ENCODE measurements around the gene C1orf226. TPM values are rescaled to one million over a fixed set of nuclear protein-coding genes. Genes with fewer than 3 reads are reported as not detected.
A peak's percentile ranks its signal among the peaks of the same experiment; 100 is the strongest.

The C1orf226 gene
- total and polyA plus RNA-seq, 9 of the 15 experiments (the other 6 are each of a cell fraction or from before 2014, with no cell fraction given): 0.10 to 1.4 (median 0.47) TPM

DNA sequence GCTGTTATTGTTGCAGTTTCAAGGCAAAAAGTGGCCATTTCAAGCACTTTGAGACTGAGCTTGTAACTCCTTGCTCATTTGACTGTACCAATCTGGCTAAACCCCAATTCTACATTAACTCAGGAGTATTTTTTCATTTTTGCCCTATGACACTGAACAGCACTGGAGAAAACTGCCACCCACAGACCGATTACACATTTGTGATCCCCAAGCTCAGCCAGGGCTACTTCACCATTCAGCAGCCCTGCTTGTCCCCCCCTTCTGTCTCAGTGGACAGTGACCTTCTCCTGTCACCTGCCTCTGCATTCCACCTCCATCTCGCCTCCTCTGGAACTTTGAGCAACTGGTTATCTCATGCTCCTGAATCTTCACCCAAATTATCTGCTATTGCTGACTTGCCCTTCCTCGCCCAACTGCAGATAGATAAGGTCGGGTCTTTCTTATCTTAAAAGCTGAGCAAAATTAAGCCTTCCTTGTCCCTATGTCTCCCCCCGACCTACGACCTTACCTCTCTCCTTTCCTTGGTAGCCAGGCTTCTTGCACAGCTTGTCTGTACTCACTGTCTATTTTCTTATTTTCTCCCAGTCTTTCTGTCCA lies 30.2 kb upstream of the C1orf226 start (continued):
- TF ChIP-seq, protein P1, sequence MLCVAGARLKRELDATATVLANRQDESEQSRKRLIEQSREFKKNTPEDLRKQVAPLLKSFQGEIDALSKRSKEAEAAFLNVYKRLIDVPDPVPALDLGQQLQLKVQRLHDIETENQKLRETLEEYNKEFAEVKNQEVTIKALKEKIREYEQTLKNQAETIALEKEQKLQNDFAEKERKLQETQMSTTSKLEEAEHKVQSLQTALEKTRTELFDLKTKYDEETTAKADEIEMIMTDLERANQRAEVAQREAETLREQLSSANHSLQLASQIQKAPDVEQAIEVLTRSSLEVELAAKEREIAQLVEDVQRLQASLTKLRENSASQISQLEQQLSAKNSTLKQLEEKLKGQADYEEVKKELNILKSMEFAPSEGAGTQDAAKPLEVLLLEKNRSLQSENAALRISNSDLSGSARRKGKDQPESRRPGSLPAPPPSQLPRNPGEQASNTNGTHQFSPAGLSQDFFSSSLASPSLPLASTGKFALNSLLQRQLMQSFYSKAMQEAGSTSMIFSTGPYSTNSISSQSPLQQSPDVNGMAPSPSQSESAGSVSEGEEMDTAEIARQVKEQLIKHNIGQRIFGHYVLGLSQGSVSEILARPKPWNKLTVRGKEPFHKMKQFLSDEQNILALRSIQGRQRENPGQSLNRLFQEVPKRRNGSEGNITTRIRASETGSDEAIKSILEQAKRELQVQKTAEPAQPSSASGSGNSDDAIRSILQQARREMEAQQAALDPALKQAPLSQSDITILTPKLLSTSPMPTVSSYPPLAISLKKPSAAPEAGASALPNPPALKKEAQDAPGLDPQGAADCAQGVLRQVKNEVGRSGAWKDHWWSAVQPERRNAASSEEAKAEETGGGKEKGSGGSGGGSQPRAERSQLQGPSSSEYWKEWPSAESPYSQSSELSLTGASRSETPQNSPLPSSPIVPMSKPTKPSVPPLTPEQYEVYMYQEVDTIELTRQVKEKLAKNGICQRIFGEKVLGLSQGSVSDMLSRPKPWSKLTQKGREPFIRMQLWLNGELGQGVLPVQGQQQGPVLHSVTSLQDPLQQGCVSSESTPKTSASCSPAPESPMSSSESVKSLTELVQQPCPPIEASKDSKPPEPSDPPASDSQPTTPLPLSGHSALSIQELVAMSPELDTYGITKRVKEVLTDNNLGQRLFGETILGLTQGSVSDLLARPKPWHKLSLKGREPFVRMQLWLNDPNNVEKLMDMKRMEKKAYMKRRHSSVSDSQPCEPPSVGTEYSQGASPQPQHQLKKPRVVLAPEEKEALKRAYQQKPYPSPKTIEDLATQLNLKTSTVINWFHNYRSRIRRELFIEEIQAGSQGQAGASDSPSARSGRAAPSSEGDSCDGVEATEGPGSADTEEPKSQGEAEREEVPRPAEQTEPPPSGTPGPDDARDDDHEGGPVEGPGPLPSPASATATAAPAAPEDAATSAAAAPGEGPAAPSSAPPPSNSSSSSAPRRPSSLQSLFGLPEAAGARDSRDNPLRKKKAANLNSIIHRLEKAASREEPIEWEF (CRISPR knock-in tag; IDR thresholded peaks at IDR 0.05): no peak
- no peak for TF ChIP-seq ETV5 (CRISPR knock-in tag; IDR thresholded peaks at IDR 0.05; ENCODE audit: low read depth)
- no peak for TF ChIP-seq LEF1 (IDR thresholded peaks at IDR 0.05)
- TF ChIP-seq EP300 (IDR thresholded peaks at IDR 0.05; ENCODE audit: low read length): peak; percentile 64
- TF ChIP-seq, protein P2, sequence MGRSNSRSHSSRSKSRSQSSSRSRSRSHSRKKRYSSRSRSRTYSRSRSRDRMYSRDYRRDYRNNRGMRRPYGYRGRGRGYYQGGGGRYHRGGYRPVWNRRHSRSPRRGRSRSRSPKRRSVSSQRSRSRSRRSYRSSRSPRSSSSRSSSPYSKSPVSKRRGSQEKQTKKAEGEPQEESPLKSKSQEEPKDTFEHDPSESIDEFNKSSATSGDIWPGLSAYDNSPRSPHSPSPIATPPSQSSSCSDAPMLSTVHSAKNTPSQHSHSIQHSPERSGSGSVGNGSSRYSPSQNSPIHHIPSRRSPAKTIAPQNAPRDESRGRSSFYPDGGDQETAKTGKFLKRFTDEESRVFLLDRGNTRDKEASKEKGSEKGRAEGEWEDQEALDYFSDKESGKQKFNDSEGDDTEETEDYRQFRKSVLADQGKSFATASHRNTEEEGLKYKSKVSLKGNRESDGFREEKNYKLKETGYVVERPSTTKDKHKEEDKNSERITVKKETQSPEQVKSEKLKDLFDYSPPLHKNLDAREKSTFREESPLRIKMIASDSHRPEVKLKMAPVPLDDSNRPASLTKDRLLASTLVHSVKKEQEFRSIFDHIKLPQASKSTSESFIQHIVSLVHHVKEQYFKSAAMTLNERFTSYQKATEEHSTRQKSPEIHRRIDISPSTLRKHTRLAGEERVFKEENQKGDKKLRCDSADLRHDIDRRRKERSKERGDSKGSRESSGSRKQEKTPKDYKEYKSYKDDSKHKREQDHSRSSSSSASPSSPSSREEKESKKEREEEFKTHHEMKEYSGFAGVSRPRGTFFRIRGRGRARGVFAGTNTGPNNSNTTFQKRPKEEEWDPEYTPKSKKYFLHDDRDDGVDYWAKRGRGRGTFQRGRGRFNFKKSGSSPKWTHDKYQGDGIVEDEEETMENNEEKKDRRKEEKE (IDR thresholded peaks at IDR 0.05; ENCODE audit: borderline replicate concordance in 1 of 2, control insufficient read depth in 1 of 2, low read depth in 2 of 2, low read length in 1 of 2): no peak
- TF ChIP-seq, protein P3, sequence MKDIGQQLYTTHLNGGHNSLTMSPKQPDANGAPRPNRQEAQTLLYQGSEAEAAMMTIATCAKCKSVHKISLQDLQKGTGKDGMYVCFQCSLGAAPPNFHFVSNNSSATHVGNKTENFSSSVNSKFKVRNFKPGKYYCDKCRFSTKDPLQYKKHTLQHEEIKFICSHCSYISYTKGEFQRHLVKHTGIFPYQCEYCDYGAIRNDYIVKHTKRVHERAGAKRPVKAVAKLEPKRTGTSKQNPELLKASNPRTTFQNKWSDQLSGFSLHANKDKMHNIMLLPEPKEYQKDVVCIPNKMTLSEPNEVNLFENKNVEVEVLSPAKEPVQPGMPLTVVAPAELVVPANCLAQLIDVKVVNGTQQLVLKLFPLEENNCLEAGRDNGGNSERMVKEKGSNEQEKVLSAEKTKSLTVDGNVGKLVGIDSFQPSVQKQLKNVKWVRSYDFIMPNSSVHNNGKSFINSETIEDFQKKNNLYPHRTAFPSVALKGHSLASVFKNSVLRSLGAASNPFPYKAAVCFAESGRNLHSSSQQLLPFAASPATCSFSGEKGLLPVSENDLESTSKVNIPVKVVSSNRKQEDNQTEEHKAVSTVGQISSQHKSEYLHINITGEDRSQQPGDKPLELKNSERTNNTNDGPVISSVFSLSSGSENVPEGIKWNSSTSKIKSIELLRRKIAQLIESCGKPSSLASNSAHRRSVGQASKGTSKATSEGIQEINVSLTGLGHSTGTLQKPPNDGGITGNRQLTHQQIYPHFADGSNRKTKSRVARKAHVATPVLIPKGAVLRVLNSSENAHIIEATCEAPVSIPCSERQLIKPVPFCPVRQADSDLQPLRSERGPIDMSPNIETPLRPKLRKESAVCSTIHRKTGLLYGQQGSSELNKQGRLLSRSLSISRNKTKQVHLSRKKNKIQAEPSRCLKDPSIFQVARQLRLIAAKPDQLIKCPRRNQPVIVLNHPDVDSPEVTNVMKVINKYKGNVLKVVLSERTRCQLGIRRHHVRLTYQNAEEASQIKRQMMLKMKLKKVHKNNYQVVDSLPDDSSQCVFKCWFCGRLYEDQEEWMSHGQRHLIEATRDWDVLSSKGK (CRISPR knock-in tag; IDR thresholded peaks at IDR 0.05): no peak
- TF ChIP-seq SUPT5H (IDR thresholded peaks at IDR 0.05): no peak
- no peak for TF ChIP-seq TCF7L2 (IDR thresholded peaks at IDR 0.05; ENCODE audit: low read depth, low read length)
- no peak for TF ChIP-seq HCFC1 (IDR thresholded peaks at IDR 0.05; ENCODE audit: low read depth, low read length)
- TF ChIP-seq TCF7 (IDR thresholded peaks at IDR 0.05; ENCODE audit: borderline replicate concordance): no peak
- TF ChIP-seq, protein P4, sequence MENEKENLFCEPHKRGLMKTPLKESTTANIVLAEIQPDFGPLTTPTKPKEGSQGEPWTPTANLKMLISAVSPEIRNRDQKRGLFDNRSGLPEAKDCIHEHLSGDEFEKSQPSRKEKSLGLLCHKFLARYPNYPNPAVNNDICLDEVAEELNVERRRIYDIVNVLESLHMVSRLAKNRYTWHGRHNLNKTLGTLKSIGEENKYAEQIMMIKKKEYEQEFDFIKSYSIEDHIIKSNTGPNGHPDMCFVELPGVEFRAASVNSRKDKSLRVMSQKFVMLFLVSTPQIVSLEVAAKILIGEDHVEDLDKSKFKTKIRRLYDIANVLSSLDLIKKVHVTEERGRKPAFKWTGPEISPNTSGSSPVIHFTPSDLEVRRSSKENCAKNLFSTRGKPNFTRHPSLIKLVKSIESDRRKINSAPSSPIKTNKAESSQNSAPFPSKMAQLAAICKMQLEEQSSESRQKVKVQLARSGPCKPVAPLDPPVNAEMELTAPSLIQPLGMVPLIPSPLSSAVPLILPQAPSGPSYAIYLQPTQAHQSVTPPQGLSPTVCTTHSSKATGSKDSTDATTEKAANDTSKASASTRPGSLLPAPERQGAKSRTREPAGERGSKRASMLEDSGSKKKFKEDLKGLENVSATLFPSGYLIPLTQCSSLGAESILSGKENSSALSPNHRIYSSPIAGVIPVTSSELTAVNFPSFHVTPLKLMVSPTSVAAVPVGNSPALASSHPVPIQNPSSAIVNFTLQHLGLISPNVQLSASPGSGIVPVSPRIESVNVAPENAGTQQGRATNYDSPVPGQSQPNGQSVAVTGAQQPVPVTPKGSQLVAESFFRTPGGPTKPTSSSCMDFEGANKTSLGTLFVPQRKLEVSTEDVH (IDR thresholded peaks at IDR 0.05; ENCODE audit: low read depth, partially characterized antibody): no peak
- TF ChIP-seq POLR2B (IDR thresholded peaks at IDR 0.05; ENCODE audit: low read depth, partially characterized antibody): no peak
